OCI-LY3 (cell line): ENCODE data around the gene SLN.
A peak's percentile ranks its signal among the peaks of the same experiment; 100 is the strongest.

ENCODE experiments used
- H2AFZ ChIP-seq: fragments of 200-600, 300-600 bp; shearing (Covaris generic); 2 replicates; pipeline ENCODE4 v1.6.0; 2014; ENCODE audit warnings: antibody characterized with exemption, low read depth, low read length
- H3K27ac ChIP-seq: fragments of 200-600, 300-600 bp; sonication (generic); 2 replicates; pipeline ENCODE4 v1.5.1; 2014; ENCODE audit warnings: mild to moderate bottlenecking, low read length, moderate library complexity, mixed read lengths
- H3K27me3 ChIP-seq: fragments of 200-600, 300-600 bp; sonication (generic); 2 replicates; pipeline ENCODE4 v1.6.1; 2014; ENCODE audit warnings: low read depth, low read length, mixed read lengths
- H3K36me3 ChIP-seq: fragments of 200-600, 300-600 bp; sonication (generic); replicated peaks from 2 replicates; pipeline ENCODE3; 2014; ENCODE audit warnings: low read depth, low read length, mixed read lengths
- H3K4me1 ChIP-seq: fragments of 300-600, 200-600 bp; sonication (generic); 2 replicates; pipeline ENCODE4 v1.6.1; 2014; ENCODE audit warnings: low read length, mixed read lengths
- H3K4me2 ChIP-seq: fragments of 200-600, 300-600 bp; sonication (generic); 2 replicates; pipeline ENCODE4 v1.6.1; 2014; ENCODE audit warnings: low read length, mixed read lengths
- H3K4me3 ChIP-seq: fragments of 300-600, 200-600 bp; sonication (generic); 2 replicates; pipeline ENCODE4 v1.5.1; 2014; ENCODE audit warnings: antibody characterized with exemption, mild to moderate bottlenecking, low read length, moderate library complexity
- H3K79me2 ChIP-seq: fragments of 300-600, 200-600 bp; shearing (Covaris generic); 2 replicates; pipeline ENCODE4 v1.6.1; 2014; ENCODE audit warnings: mild to moderate bottlenecking, low read length, mixed read lengths
- H3K9ac ChIP-seq: fragments of 300-600, 200-600 bp; shearing (Covaris generic); 2 replicates; pipeline ENCODE4 v1.6.0; 2014; ENCODE audit warnings: mild to moderate bottlenecking, low read length, moderate library complexity
- H3K9me3 ChIP-seq: fragments of 200-600, 300-600 bp; shearing (Covaris generic); 2 replicates; pipeline ENCODE4 v1.6.1; 2014; ENCODE audit warnings: low read length, mixed read lengths; ENCODE audit not compliant: insufficient read depth
- H4K20me1 ChIP-seq: fragments of 200-600, 300-600 bp; sonication (generic); 2 replicates; pipeline ENCODE4 v1.6.1; 2016; ENCODE audit warnings: low read length, mixed read lengths; ENCODE audit not compliant: insufficient read depth
- EZH2phosphoT487 ChIP-seq: fragments of 200-600 bp; shearing (Covaris generic); IDR thresholded peaks from 2 replicates; pipeline ENCODE4 v1.6.1; 2018; ENCODE audit warnings: antibody characterized with exemption, mixed run types, low read depth
- TF ChIP-seq, protein P1 (sequence below): fragments of 200-600, 300-600 bp; sonication (generic); IDR thresholded peaks from 2 replicates; pipeline ENCODE4 v1.5.1; 2014; ENCODE audit warnings: antibody characterized with exemption, low read length, low read depth

Gene SLN

GRCh38 chr11:107732689-107733051 lies 20.8 kb upstream of the SLN start:
- H2AFZ ChIP-seq = peak overlapping the region; percentile 83
- H3K4me2 ChIP-seq = peak overlapping the region; percentile 80
- no peaks in the 10 kb centered on the region for H3K27me3 ChIP-seq
- no peaks in the 10 kb centered on the region for H3K9me3 ChIP-seq
- H3K27ac ChIP-seq = peak overlapping the region; percentile 83
- TF ChIP-seq, protein P1, sequence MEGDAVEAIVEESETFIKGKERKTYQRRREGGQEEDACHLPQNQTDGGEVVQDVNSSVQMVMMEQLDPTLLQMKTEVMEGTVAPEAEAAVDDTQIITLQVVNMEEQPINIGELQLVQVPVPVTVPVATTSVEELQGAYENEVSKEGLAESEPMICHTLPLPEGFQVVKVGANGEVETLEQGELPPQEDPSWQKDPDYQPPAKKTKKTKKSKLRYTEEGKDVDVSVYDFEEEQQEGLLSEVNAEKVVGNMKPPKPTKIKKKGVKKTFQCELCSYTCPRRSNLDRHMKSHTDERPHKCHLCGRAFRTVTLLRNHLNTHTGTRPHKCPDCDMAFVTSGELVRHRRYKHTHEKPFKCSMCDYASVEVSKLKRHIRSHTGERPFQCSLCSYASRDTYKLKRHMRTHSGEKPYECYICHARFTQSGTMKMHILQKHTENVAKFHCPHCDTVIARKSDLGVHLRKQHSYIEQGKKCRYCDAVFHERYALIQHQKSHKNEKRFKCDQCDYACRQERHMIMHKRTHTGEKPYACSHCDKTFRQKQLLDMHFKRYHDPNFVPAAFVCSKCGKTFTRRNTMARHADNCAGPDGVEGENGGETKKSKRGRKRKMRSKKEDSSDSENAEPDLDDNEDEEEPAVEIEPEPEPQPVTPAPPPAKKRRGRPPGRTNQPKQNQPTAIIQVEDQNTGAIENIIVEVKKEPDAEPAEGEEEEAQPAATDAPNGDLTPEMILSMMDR = no peak
- TF ChIP-seq EZH2phosphoT487 = no peak
- H3K79me2 ChIP-seq = no peaks in the 10 kb centered on the region
- H3K4me1 ChIP-seq = peaks cover 29% of the 10 kb centered on the region
- no peaks in the 10 kb centered on the region for H3K36me3 ChIP-seq
- H3K9ac ChIP-seq = peak overlapping the region; percentile 71
- H3K4me3 ChIP-seq = peak overlapping the region; percentile 78
- H4K20me1 ChIP-seq = no peaks in the 10 kb centered on the region

- H2AFZ ChIP-seq = peak overlapping the region; percentile 83
- TF ChIP-seq, protein P1 = no peak
- TF ChIP-seq EZH2phosphoT487 = no peak
These were observed 20.3 kb upstream of the SLN start for GRCh38 chr11:107731941-107732688.

GRCh38 chr11:107722662-107723061 lies 10.8 kb upstream of the SLN start:
- Histone ChIP-seq H3K79me2 (no peaks in the 10 kb centered on the region), H3K9me3 (no peaks in the 10 kb centered on the region), H3K4me1 (no peaks in the 10 kb centered on the region), H3K27ac (no peak overlapping the region), H3K36me3 (no peaks in the 10 kb centered on the region), H2AFZ (no peak overlapping the region), H3K27me3 (no peaks in the 10 kb centered on the region), H3K9ac (no peak overlapping the region), H3K4me3 (no peak overlapping the region), H4K20me1 (no peaks in the 10 kb centered on the region), H3K4me2 (no peak overlapping the region)
- TF ChIP-seq, protein P1 = no peak
- no peak for TF ChIP-seq EZH2phosphoT487

More at GRCh38 chr11:107731941-107732688, 20.3 kb upstream of the SLN start:
- H3K79me2 ChIP-seq = no peaks in the 10 kb centered on the region
- H3K27ac ChIP-seq = peak overlapping the region; percentile 83
- peak overlapping the region; percentile 71 for H3K9ac ChIP-seq
- H4K20me1 ChIP-seq = no peaks in the 10 kb centered on the region
- no peaks in the 10 kb centered on the region for H3K27me3 ChIP-seq
- H3K9me3 ChIP-seq = no peaks in the 10 kb centered on the region
- no peaks in the 10 kb centered on the region for H3K36me3 ChIP-seq
- peak overlapping the region; percentile 80 for H3K4me2 ChIP-seq
- H3K4me3 ChIP-seq = peak overlapping the region; percentile 78
- H3K4me1 ChIP-seq = peaks cover 29% of the 10 kb centered on the region

- H3K9me3 ChIP-seq = no peaks in the 10 kb centered on the region
- H3K27me3 ChIP-seq = no peaks in the 10 kb centered on the region
- H3K79me2 ChIP-seq = no peaks in the 10 kb centered on the region
- H4K20me1 ChIP-seq = no peaks in the 10 kb centered on the region
- no peak overlapping the region for H3K9ac ChIP-seq
- H3K4me2 ChIP-seq = no peak overlapping the region
- no peak overlapping the region for H3K27ac ChIP-seq
- no peak for TF ChIP-seq EZH2phosphoT487
- TF ChIP-seq, protein P1 = no peak
- no peak overlapping the region for H2AFZ ChIP-seq
- H3K36me3 ChIP-seq = no peaks in the 10 kb centered on the region
- H3K4me1 ChIP-seq = no peaks in the 10 kb centered on the region
- no peak overlapping the region for H3K4me3 ChIP-seq
These were observed 9.4 kb upstream of the SLN start for GRCh38 chr11:107721207-107721606.
